Cerebellar cortex (tissue), 1 donor: ENCODE data around the gene TEX52.
"Not testable (repeated sequence)": the region's sequence is repeated elsewhere in the genome, so short reads cannot be mapped to it uniquely, and the experiment has no call there.

ENCODE experiments used
- DNase-seq: peaks from one replicate; pipeline ENCODE4 v3.0.0-alpha.2; 2015; ENCODE audit warnings: low spot score

TEX52 gene

GRCh38 chr12:2857021-2857431 is at the start of gene TEX52:
TSS of gene TEX52 (minus strand) at chr12:2857039. CDS start at chr12:2857026, 13 bp downstream.
- peak; percentile 16 for DNase-seq

DNA sequence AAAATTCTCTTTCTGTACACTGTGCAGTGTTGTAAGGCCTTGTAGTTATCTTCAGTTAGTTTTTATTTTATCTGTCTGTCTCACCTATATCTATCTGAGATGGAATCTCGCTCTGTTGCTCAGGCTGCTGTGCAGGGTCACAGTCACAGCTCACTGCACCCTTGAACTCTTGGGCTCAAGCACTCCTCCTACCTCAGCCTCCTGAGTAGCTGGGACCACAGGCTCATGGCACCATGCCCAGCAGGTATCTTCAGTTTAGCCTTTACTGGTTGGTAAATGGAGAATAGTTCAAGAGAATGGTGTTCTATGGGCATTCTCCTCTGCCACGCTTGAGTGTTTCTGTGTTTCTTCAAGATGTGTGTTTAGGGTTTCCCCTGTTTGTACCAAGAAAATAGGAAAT is 47.4 kb upstream of the TEX52 start:
- DNase-seq, result no peak

- peak; percentile 99 for DNase-seq
Measured at GRCh38 chr12:2902272-2902880, 45.5 kb upstream of the TEX52 start.

DNA sequence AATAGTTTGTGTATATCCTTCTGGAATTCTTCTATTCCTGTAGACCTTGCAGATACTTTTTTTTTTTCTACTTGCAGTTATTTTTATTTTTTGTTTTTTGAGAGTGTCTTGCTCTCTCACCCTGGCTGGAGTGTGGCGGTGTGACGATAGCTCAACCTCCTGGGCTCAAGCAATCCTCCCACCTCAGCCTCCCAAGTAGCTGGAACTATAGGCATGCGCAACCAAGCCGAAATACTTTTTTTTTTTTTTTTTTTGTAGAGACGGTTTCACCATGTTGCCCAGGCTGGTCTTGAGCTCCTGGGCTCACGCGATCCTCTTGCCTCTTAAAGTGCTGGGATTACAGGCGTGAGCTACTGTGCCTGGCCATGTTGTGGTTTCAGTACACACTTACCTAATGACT is 43.8 kb upstream of the TEX52 start:
- no peak for DNase-seq

- no peak for DNase-seq
Measured at GRCh38 chr12:2897418-2897817, 40.6 kb upstream of the TEX52 start.

GRCh38 chr12:2895511-2895910 is 38.7 kb upstream of the TEX52 start:
- DNase-seq, result no peak

DNA sequence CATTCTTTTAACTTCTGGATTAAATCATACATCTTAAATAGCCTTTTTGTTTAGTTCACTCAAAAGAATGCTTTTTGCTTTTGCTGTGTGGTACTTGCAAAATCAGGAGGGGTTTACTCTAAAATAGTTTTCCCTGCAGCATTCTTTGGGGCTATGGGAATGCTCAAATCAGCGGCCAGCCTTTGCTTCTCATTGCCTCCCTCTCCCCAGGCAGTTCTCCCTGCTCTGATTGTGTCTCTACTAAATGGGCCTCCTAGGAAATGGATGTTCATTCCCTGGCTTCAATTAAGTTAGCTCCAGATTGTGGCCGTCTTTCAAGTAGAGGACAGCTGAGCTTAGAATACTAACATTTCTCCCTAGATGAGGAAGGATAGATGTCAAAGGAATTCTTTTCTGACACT is 38.2 kb upstream of the TEX52 start:
- DNase-seq, result no peak

- no peak for DNase-seq
Measured at GRCh38 chr12:2893007-2893406, 36.2 kb upstream of the TEX52 start.

DNA sequence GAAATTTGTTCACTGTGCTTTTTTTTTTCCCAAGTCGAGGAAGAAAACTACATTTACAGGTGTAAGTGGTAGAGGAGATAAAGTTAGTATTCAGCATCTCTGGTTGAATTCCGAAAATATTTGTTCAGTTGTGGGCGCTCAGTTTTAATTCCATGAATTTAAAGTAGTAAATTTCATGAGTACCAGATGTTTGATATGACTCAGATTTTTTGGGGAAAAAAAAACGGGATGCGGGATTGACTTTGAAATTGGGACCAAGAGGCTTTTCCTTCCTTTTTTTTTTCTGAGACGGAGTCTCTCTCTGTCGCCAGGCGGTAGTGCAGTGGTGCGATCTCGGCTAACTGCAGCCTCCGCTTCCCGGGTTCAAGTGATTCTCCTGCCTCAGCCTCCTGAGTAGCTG is 35.4 kb upstream of the TEX52 start:
- DNase-seq, result no peak

GRCh38 chr12:2891240-2892053 is 34.6 kb upstream of the TEX52 start:
- DNase-seq, result peak; percentile 69

GRCh38 chr12:2890388-2891239 is 33.8 kb upstream of the TEX52 start, which contains the start of gene TULP3:
TSS of gene TULP3 (plus strand) at chr12:2890891. CDS start at chr12:2890948, 57 bp downstream.
- DNase-seq, result peak; percentile 98

DNA sequence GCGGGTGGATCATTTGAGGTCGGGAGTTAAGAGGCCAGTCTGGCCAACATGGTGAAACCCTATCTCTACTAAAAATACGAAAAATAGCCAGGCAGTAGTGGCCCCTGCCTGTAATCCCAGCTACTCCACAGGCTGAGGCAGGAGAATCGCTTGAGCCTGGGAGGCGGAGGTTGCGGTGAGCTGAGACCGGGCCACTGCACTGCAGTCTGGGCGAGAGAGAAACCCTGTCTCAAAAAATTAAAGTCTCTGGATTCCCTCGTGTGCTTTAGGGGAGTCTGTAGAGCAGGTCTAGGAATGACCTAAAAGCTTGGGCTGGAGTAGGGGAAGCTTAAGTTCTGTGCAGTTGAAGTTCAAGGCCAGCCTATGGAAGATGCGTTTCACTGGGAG is 33.2 kb upstream of the TEX52 start:
- DNase-seq, result no peak

GRCh38 chr12:2886768-2887450 is 30.1 kb upstream of the TEX52 start:
- DNase-seq, result no peak

- no peak for DNase-seq
Measured at GRCh38 chr12:2884810-2885209, 28.0 kb upstream of the TEX52 start.

DNA sequence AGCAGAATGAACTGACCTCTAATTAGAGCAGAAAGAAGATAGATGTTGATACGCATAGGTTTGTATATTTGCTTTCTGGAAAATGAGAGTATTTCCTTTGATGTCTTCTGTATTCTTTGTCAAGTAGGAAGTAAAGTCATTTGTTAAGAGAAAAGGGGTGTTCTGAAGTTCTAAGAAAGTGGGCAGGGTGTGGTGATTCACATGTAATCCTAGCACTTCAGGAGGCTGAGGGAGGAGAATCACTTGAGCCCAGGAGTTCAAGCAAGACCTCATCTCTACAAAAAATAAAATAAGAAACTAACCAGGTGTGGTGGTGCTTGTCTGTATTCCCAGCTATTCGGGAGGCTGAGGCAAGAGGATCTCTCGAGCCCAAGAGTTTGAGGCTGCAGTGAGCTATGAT is 23.0 kb upstream of the TEX52 start:
- no peak for DNase-seq

DNA sequence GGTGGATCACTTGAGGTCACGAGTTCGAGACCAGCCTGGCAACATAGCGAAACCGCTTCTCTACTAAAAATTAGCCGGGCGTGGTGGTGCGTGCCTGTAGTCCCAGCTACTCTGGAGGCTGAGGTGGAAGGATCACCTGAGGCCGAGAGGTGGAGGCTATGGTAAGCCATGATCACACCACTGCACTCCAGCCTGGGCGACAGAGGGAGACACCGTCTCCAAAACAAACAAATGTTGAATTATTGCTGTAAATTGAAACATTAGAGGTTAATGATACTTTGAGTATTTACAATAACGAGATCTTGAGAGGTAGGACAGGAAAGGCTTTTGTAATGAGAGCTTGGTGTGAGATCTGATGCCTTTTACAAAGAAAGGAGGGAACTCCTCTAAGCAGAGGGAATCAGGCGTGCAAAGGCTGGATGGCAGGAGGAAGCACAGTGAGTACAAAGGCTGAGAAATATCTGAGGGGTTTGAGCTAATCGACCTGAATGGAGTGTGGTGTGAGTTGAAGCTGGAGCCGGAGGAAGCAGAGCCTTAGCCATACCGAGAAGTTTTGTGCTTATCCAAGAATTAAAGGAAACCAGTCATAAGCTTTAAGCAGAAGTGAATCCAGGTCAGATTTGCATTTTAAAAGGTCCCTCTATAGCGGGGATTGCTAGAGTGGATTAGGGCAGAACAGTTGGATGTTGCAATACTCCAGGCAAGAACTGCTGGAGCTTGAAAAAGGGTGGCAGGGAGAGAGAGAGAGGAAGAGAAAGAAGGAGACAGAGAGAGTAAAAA is 21.3 kb upstream of the TEX52 start:
- no peak for DNase-seq

GRCh38 chr12:2877047-2877952 is 20.5 kb upstream of the TEX52 start, which contains the start of the genes FOXM1 and RHNO1:
TSS of gene FOXM1 (minus strand) at chr12:2877174. CDS start at chr12:2874478, 2,696 bp downstream.
TSS of gene RHNO1 (plus strand) at chr12:2877223. CDS start at chr12:2885367, 8,144 bp downstream.
- DNase-seq, result peak; percentile 90

DNA sequence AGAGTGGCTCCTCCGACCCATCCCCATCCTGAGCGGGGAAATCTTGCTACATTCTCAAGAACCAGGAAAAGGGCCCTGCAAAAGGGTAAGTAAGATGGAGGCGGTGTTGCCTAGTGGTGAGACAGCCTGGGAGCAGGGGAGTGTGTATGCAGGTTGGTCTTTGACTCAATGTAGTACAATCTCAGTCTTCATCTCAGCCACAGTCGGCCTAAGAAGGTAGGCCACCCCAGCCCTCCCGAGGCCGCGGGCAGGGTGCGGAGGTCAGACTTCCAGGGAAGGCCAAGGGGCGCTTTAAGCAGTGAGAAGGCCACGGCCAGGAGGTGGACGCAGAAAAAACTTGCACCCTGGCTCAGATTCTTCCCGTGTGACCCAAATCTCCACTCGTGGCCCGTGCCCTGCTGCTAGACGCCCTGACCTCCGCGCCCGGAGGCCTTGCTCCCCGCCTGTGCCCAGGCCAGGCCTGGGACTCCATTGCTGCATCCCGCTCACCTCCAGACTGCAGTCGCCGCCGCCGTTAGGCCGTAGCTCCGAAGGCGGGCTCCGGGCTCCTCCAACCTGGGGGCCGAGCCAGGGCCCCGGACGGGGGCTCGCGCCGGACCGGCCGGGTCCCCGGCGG is 19.7 kb upstream of the TEX52 start:
- DNase-seq, result no peak

DNA sequence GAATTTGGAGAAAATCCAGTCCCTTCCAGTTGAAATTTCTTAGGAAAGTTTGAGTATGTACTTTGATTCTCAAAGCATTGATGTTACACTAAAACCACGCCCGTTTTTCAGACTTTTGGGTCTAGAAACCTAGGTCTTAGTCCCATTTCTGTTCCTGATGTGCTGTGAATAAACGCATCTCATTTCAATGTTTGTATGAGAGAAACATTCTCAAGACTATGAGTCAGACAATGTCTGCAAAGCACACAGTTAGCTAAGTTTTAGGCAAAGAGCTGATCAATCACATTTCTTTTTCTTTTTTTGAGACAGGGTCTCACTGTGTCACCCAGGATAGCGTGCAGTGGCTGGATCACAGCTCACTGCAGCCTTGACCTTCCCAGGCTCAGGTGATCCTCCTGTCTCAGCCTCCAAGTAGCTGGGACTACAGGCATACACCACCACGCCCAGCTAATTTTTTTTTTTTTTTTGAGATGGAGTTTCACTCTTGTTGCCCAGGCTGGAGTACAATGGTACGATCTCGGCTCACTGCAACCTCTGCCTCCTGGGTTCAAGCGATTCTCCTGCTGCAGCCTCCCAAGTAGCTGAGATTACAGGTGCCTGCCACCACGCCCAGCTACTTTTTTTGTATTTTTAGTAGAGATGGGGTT is 12.3 kb upstream of the TEX52 start:
- not testable (repeated sequence) for DNase-seq
